Thyroid gland (tissue), 4 donors: ENCODE data around the gene OR4N5.

Experiments
- POLR2A ChIP-seq, 2 donors: fragments of 450-650 bp; IDR thresholded peaks; one replicate each; pipeline ENCODE4 v1.6.1; 2017; ENCODE audit warnings: antibody characterized with exemption in 2 of 2, mild to moderate bottlenecking in 2 of 2, moderate library complexity in 1 of 2
- TF ChIP-seq, protein P1 (sequence below), 6 experiments: fragments of 200-600 bp in 3 of 6; fragments of 450-650 bp in 3 of 6; sonication (generic) in 3 of 6; IDR thresholded peaks; one replicate each; pipeline ENCODE4 v1.5.1; 2016 to 2019; ENCODE audit warnings: antibody characterized with exemption in 6 of 6, mild to moderate bottlenecking in 2 of 6, inconsistent platforms in 1 of 6, moderate library complexity in 1 of 6

DNA sequence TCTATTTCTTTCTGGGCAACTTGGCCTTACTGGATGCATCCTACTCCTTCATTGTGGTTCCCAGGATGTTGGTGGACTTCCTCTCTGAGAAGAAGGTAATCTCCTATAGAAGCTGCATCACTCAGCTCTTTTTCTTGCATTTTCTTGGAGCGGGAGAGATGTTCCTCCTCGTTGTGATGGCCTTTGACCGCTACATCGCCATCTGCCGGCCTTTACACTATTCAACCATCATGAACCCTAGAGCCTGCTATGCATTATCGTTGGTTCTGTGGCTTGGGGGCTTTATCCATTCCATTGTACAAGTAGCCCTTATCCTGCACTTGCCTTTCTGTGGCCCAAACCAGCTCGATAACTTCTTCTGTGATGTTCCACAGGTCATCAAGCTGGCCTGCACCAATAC lies 5.3 kb downstream of the OR4N5 start:
- TF ChIP-seq, protein P1, sequence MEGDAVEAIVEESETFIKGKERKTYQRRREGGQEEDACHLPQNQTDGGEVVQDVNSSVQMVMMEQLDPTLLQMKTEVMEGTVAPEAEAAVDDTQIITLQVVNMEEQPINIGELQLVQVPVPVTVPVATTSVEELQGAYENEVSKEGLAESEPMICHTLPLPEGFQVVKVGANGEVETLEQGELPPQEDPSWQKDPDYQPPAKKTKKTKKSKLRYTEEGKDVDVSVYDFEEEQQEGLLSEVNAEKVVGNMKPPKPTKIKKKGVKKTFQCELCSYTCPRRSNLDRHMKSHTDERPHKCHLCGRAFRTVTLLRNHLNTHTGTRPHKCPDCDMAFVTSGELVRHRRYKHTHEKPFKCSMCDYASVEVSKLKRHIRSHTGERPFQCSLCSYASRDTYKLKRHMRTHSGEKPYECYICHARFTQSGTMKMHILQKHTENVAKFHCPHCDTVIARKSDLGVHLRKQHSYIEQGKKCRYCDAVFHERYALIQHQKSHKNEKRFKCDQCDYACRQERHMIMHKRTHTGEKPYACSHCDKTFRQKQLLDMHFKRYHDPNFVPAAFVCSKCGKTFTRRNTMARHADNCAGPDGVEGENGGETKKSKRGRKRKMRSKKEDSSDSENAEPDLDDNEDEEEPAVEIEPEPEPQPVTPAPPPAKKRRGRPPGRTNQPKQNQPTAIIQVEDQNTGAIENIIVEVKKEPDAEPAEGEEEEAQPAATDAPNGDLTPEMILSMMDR (IDR thresholded peaks at IDR 0.05), result no peak
- TF ChIP-seq POLR2A (IDR thresholded peaks at IDR 0.05), result no peak
